IMR-90 (cell line): Measurements from ENCODE around the gene AUTS2. TPM values are rescaled to one million over a fixed set of nuclear protein-coding genes. Genes with fewer than 3 reads are reported as not detected.

Experiments
- ATAC-seq: fragments of 200-7000 bp; cut with Tn5 transposase; 2 replicates; pipeline ENCODE4 v1.9.1; 2020; ENCODE audit warnings: low read depth, mild to moderate bottlenecking, moderate library complexity
- BruUV-seq: library from RNA; stranded (reverse); fragments of 400-500 nt; replicated peaks from 2 replicates; lab custom pipeline; 2021; lab: Mats Ljungman, UMichigan
- CTCF ChIA-PET: fragments of 300-600 bp; formaldehyde crosslinking; extraction: SDS; loops from one replicate; lab custom pipeline; 2021; ENCODE audit warnings: antibody characterized with exemption; lab: Yijun Ruan, JAX
- POLR2A ChIA-PET: fragments of 300-600 bp; sonication (Branson Sonifier 250); formaldehyde crosslinking; loops from one replicate; lab custom pipeline; 2022; ENCODE audit warnings: antibody characterized with exemption; ENCODE audit not compliant: unreplicated experiment; lab: Charles Lee
- DNase-seq: peaks from one replicate; pipeline ENCODE4 v3.0.0; 2013
- H2AFZ ChIP-seq: replicated peaks from 2 replicates; pipeline ENCODE3; 2013; ENCODE audit warnings: low read length, mild to moderate bottlenecking; ENCODE audit not compliant: poor library complexity
- H2AK5ac ChIP-seq: 2 replicates; pipeline ENCODE4 v1.6.1; 2013; ENCODE audit warnings: low read depth, low read length, inconsistent platforms
- H2AK9ac ChIP-seq: replicated peaks from 2 replicates; pipeline ENCODE3; 2013; ENCODE audit warnings: mild to moderate bottlenecking, low read depth, low read length, moderate library complexity; ENCODE audit not compliant: poor library complexity
- H2BK120ac ChIP-seq: 2 replicates; pipeline ENCODE4 v1.6.1; 2013; ENCODE audit warnings: low read depth, low read length, inconsistent platforms
- H2BK15ac ChIP-seq: 3 replicates; pipeline ENCODE4 v1.6.1; 2013; ENCODE audit warnings: low read depth, low read length, inconsistent platforms
- H2BK20ac ChIP-seq: 2 replicates; pipeline ENCODE4 v1.6.1; 2013; ENCODE audit warnings: low read depth, mild to moderate bottlenecking, inconsistent platforms, low read length, moderate library complexity
- H2BK5ac ChIP-seq: 2 replicates; pipeline ENCODE4 v1.6.1; 2013; ENCODE audit warnings: mild to moderate bottlenecking, low read depth, low read length, inconsistent platforms; ENCODE audit not compliant: poor library complexity, severe bottlenecking
- H3K14ac ChIP-seq: replicated peaks from 2 replicates; pipeline ENCODE4 v1.6.1; 2013; ENCODE audit warnings: low read depth, low read length, inconsistent platforms
- H3K18ac ChIP-seq: 2 replicates; pipeline ENCODE4 v1.6.1; 2013; ENCODE audit warnings: low read depth, low read length, control low read depth
- H3K23ac ChIP-seq: 2 replicates; pipeline ENCODE4 v1.6.1; 2013; ENCODE audit warnings: low read depth, low read length, inconsistent platforms
- H3K27ac ChIP-seq: 2 replicates; pipeline ENCODE4 v1.5.1; 2013; ENCODE audit warnings: mild to moderate bottlenecking, control low read depth, low read length; ENCODE audit not compliant: insufficient read depth
- H3K27me3 ChIP-seq: 2 replicates; pipeline ENCODE4 v1.6.1; 2013; ENCODE audit warnings: low read length; ENCODE audit not compliant: control insufficient read depth, insufficient read depth
- H3K36me3 ChIP-seq: 2 replicates; pipeline ENCODE4 v1.6.1; 2013; ENCODE audit warnings: low read length, mixed read lengths; ENCODE audit not compliant: control insufficient read depth, insufficient read depth
- H3K4ac ChIP-seq: 2 replicates; pipeline ENCODE4 v1.6.1; 2013; ENCODE audit warnings: low read depth, low read length, inconsistent platforms
- H3K4me1 ChIP-seq: 2 replicates; pipeline ENCODE4 v1.6.1; 2013; ENCODE audit warnings: low read length, mixed read lengths; ENCODE audit not compliant: control insufficient read depth, insufficient read depth
- H3K4me2 ChIP-seq: 2 replicates; pipeline ENCODE4 v1.6.1; 2013; ENCODE audit warnings: low read depth, mild to moderate bottlenecking, control low read depth, low read length, moderate library complexity
- H3K4me3 ChIP-seq: 2 replicates; pipeline ENCODE4 v1.5.1; 2013; ENCODE audit warnings: low read depth, mild to moderate bottlenecking, control low read depth, low read length, moderate library complexity; ENCODE audit not compliant: insufficient read depth
- H3K56ac ChIP-seq: 2 replicates; pipeline ENCODE4 v1.6.1; 2013; ENCODE audit warnings: low read length, inconsistent platforms; ENCODE audit not compliant: insufficient read depth; ENCODE audit errors: extremely low read depth
- H3K79me1 ChIP-seq, 2 experiments: 2 replicates each; pipeline ENCODE4 v1.6.1; 2013; ENCODE audit warnings: low read length in 2 of 2, inconsistent platforms in 1 of 2, low read depth in 1 of 2
- H3K9ac ChIP-seq: 2 replicates; pipeline ENCODE4 v1.6.1; 2013; ENCODE audit warnings: low read depth, low read length, control low read depth
- H3K9me1 ChIP-seq: 2 replicates; pipeline ENCODE4 v1.6.1; 2013; ENCODE audit warnings: low read length, inconsistent platforms; ENCODE audit not compliant: insufficient read depth
- H3K9me3 ChIP-seq: 2 replicates; pipeline ENCODE4 v1.6.1; 2013; ENCODE audit warnings: low read length; ENCODE audit not compliant: control insufficient read depth, insufficient read depth
- H4K20me1 ChIP-seq: 2 replicates; pipeline ENCODE4 v1.6.1; 2013; ENCODE audit warnings: low read length, inconsistent platforms; ENCODE audit not compliant: insufficient read depth
- H4K5ac ChIP-seq: 2 replicates; pipeline ENCODE4 v1.6.1; 2013; ENCODE audit warnings: mild to moderate bottlenecking, low read depth, low read length, control low read depth
- H4K8ac ChIP-seq, 2 experiments: 2 replicates each; pipeline ENCODE4 v1.6.1; 2013; ENCODE audit warnings: low read depth in 2 of 2, low read length in 2 of 2, control low read depth in 1 of 2, inconsistent platforms in 1 of 2
- H4K91ac ChIP-seq: 2 replicates; pipeline ENCODE4 v1.6.1; 2013; ENCODE audit warnings: low read depth, low read length, inconsistent platforms; ENCODE audit not compliant: insufficient read depth
- BHLHE40 ChIP-seq: fragments of 150-350 bp; IDR thresholded peaks from 2 replicates; pipeline ENCODE4 v1.6.1; 2016; ENCODE audit warnings: mild to moderate bottlenecking, low read depth, low read length
- MXI1 ChIP-seq: IDR thresholded peaks from 2 replicates; pipeline ENCODE4 v1.6.1; 2012; ENCODE audit warnings: low read depth, mild to moderate bottlenecking, low read length, moderate library complexity, borderline replicate concordance
- SMC3 ChIP-seq: fragments of 150-350 bp; IDR thresholded peaks from 2 replicates; pipeline ENCODE4 v1.6.1; 2016; ENCODE audit warnings: low read depth, mild to moderate bottlenecking, antibody characterized with exemption, low read length, moderate library complexity
- USF2 ChIP-seq: fragments of 150-350 bp; IDR thresholded peaks from 2 replicates; pipeline ENCODE4 v1.6.1; 2017; ENCODE audit warnings: mild to moderate bottlenecking, antibody characterized with exemption, low read length, low read depth
- whole genome bisulfite sequencing, 2 experiments: methylation state at CpG; one replicate each; pipeline versions ENCODE4 v1.1.5 to v1.1.7; 2013; ENCODE audit warnings: missing lambda C conversion rate in 2 of 2; ENCODE audit not compliant: insufficient read length in 1 of 2; ENCODE audit errors: extremely low coverage in 2 of 2; 5-methylcytosine and 5-hydroxymethylcytosine counted together
- dilution Hi-C: fragments of 300-500 bp; cut with HindIII; formaldehyde crosslinking; loops from one replicate; pipeline ENCODE4 v1.14.3; 2018; ENCODE audit warnings: low sequenced_read_pairs; ENCODE audit not compliant: unreplicated experiment
- in situ Hi-C: fragments of 300-500 bp; cut with MboI; formaldehyde crosslinking; loops from 3 replicates; pipeline ENCODE4 v1.14.3; 2019; ENCODE audit warnings: low sequenced_read_pairs, inconsistent platforms, mixed read lengths
- intact Hi-C: fragments of 100-400 bp; cut with micrococcal nuclease; formaldehyde crosslinking; loops from 2 replicates; pipeline ENCODE4 v1.10.0; 2022
- polyA plus RNA-seq, 3 experiments: library from polyadenylated mRNA; depleted of rRNA; stranded (reverse); fragments of >200 nt; gene quantifications; 2 replicates each; pipeline ENCODE4 v1.2.3, GENCODE V29; 2012; ENCODE audit warnings: low replicate concordance in 1 of 3
- total RNA-seq: library from RNA; depleted of rRNA; stranded (reverse); fragments of >200 nt; gene quantifications from 2 replicates; pipeline ENCODE4 v1.2.3, GENCODE V29; 2012
- TF ChIP-seq, protein P1 (sequence below): conservative IDR thresholded peaks from 2 replicates; pipeline ENCODE4 v1.5.1; 2012; ENCODE audit warnings: mild to moderate bottlenecking, low read depth, low read length, improper control_type of control experiment

Gene AUTS2
- total and polyA plus RNA-seq, 2 of the 4 experiments (the other 2 are of a cell fraction), result 0.90 to 3.0 TPM

DNA sequence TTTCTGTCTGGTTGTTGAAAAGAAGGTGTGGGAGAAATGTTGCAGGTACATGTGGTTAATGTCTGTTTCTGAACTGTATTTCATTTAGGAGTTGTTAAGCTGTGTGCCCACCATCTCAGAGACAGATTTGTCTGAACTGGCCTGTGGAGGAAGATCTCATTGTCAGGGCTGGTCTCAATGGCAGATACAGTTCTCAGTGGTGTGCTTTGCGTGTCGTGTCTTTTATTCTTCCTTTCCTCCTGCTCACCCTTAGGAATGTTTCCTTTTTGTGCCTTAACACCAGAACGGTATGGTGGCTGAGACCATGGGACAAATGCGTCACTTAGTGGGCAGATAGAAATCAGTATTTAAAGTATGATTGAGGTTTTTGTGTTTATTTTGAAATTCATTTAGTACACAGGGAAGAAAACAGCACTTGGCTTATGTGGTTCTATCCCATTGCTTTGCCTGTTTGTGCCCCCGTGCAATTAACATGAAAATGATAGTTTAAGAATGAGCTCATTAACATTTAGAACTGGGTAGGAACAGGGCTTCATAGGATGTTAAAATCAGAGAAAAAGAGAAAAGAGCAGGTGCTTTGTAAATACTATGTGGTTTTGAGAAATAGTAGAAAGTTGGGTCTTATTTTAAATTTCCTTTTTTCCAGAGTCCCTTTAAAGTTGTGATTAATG lies 112.6 kb downstream of the AUTS2 start:
- H3K4me3 ChIP-seq, result no peak overlapping the region
- H2AK9ac ChIP-seq, result no peak overlapping the region
- H3K4me2 ChIP-seq, result no peak overlapping the region
- no peak overlapping the region for H4K91ac ChIP-seq
- H3K23ac ChIP-seq, result no peak overlapping the region
- ChIA-PET CTCF (no interaction called here), POLR2A (no interaction called here)
- H3K4ac ChIP-seq, result no peak overlapping the region
- no peaks in the 10 kb centered on the region for H3K27me3 ChIP-seq
- no peaks in the 10 kb centered on the region for H3K9me3 ChIP-seq
- H3K56ac ChIP-seq, result no peak overlapping the region
- DNase-seq, result no peak
- H4K5ac ChIP-seq, result no peak overlapping the region
- no peak overlapping the region for H4K8ac ChIP-seq
- H2AFZ ChIP-seq, result no peak overlapping the region
- no peak overlapping the region for H2BK120ac ChIP-seq
- no peak for ATAC-seq
- no TSS peak for BruUV-seq
- no peak overlapping the region for H3K9ac ChIP-seq
- in situ Hi-C loops (no loop called here), intact Hi-C loops (no loop called here), dilution Hi-C loops (no loop called here)
- H2BK20ac ChIP-seq, result no peak overlapping the region
- H2AK5ac ChIP-seq, result no peak overlapping the region
- TF ChIP-seq BHLHE40 (no peak), SMC3 (no peak), USF2 (no peak), MXI1 (no peak)
- TF ChIP-seq, protein P1, sequence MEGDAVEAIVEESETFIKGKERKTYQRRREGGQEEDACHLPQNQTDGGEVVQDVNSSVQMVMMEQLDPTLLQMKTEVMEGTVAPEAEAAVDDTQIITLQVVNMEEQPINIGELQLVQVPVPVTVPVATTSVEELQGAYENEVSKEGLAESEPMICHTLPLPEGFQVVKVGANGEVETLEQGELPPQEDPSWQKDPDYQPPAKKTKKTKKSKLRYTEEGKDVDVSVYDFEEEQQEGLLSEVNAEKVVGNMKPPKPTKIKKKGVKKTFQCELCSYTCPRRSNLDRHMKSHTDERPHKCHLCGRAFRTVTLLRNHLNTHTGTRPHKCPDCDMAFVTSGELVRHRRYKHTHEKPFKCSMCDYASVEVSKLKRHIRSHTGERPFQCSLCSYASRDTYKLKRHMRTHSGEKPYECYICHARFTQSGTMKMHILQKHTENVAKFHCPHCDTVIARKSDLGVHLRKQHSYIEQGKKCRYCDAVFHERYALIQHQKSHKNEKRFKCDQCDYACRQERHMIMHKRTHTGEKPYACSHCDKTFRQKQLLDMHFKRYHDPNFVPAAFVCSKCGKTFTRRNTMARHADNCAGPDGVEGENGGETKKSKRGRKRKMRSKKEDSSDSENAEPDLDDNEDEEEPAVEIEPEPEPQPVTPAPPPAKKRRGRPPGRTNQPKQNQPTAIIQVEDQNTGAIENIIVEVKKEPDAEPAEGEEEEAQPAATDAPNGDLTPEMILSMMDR, result no peak
- H3K27ac ChIP-seq, result no peak overlapping the region
- H3K79me1 ChIP-seq, result no peaks in the 10 kb centered on the region
- no peak overlapping the region for H2BK15ac ChIP-seq
- WGBS, 2 experiments, result no CpG with 5 or more reads among the region's 5 CpGs
- H3K18ac ChIP-seq, result no peak overlapping the region
- no peaks in the 10 kb centered on the region for H4K20me1 ChIP-seq
- no peaks in the 10 kb centered on the region for H3K36me3 ChIP-seq
- H3K9me1 ChIP-seq, result no peaks in the 10 kb centered on the region
- no peaks in the 10 kb centered on the region for H3K4me1 ChIP-seq
- H2BK5ac ChIP-seq, result no peak overlapping the region
- no peak overlapping the region for H3K14ac ChIP-seq
